ENCODE data around the gene C1orf21.

GRCh38 chr1:184506481-184506880 lies 119.7 kb downstream of the C1orf21 start:
- no peak for TF ChIP-seq POLR2A (IDR thresholded peaks at IDR 0.05; ENCODE audit: low read depth, low read length)
- TF ChIP-seq POLR2AphosphoS5 (IDR thresholded peaks at IDR 0.05; ENCODE audit: low read depth, low read length): no peak
